ENCODE results near the gene STAB1.

The STAB1 gene

GRCh38 chr3:52563984-52564383 lies 68.8 kb downstream of the STAB1 start:
- DNase-seq (ENCODE audit: low spot score) = no peak

- no peak for DNase-seq (ENCODE audit: low spot score)
These were observed 72.9 kb downstream of the STAB1 start for GRCh38 chr3:52568069-52568468.

- no peak for DNase-seq (ENCODE audit: low spot score)
These were observed 74.9 kb downstream of the STAB1 start for GRCh38 chr3:52570076-52570475.

GRCh38 chr3:52572221-52572620 lies 77.1 kb downstream of the STAB1 start:
- DNase-seq (ENCODE audit: low spot score) = no peak
